GM12878 (cell line): ENCODE measurements around the gene ANK3. TPM values are rescaled to one million over a fixed set of nuclear protein-coding genes. Genes with fewer than 3 reads are reported as not detected.

Experiments
- ATAC-seq: fragments of 200-7000 bp; cut with Tn5 transposase; 3 replicates; pipeline ENCODE4 v1.9.1; 2020; ENCODE audit warnings: mild to moderate bottlenecking, moderate library complexity
- BruUV-seq: library from RNA; stranded (reverse); fragments of 400-500 nt; replicated peaks from 2 replicates; lab custom pipeline; 2021; lab: Mats Ljungman, UMichigan
- CTCF ChIA-PET: fragments of 300-600 bp; sonication (Branson Sonifier 250); formaldehyde crosslinking; extraction: SDS; loops from one replicate; lab custom pipeline; 2021; ENCODE audit warnings: inconsistent platforms; lab: Yijun Ruan, JAX
- POLR2A ChIA-PET: fragments of 350-600 bp; formaldehyde crosslinking; extraction: SDS; loops from one replicate; lab custom pipeline; 2021; ENCODE audit warnings: inconsistent platforms; lab: Charles Lee
- RAD21 ChIA-PET: fragments of 300-600 bp; sonication (Branson Sonifier 250); formaldehyde crosslinking; loops from one replicate; lab custom pipeline; 2023; ENCODE audit warnings: antibody characterized with exemption; ENCODE audit not compliant: unreplicated experiment; lab: Charles Lee
- SMC1A ChIA-PET: fragments of 300-600 bp; sonication (Branson Sonifier 250); formaldehyde crosslinking; loops from one replicate; lab custom pipeline; 2023; ENCODE audit not compliant: unreplicated experiment, uncharacterized antibody; lab: Charles Lee
- DNase-seq: peaks from one replicate; pipeline ENCODE4 v3.0.0-alpha.2; 2011; ENCODE audit warnings: low read depth, low spot score
- FAIRE-seq: peaks from 3 replicates; lab custom pipeline; 2011; peaks lifted over from hg19 to GRCh38; lab: Jason Lieb, UNC
- H2AFZ ChIP-seq: 2 replicates; pipeline ENCODE4 v1.6.0; 2011; ENCODE audit warnings: low read depth, low read length, control low read depth; ENCODE audit not compliant: control insufficient read depth
- H3K27ac ChIP-seq: 2 replicates; pipeline ENCODE4 v1.5.1; 2011; ENCODE audit warnings: control low read depth; ENCODE audit not compliant: control insufficient read depth, insufficient read depth
- H3K27me3 ChIP-seq, 2 experiments: replicated peaks in 1 of 2; 2 replicates each; pipeline versions ENCODE4 v1.6.0 to v1.6.1; 2011; ENCODE audit warnings: low read length in 1 of 2; ENCODE audit not compliant: control insufficient read depth in 2 of 2, insufficient read depth in 2 of 2
- H3K36me3 ChIP-seq, 2 experiments: 2 replicates each; pipeline ENCODE4 v1.5.1; 2011; ENCODE audit warnings: low read length in 1 of 2; ENCODE audit not compliant: control insufficient read depth in 2 of 2, insufficient read depth in 2 of 2
- H3K4me1 ChIP-seq: 2 replicates; pipeline ENCODE4 v1.6.1; 2011; ENCODE audit warnings: mild to moderate bottlenecking, low read length, moderate library complexity, mixed read lengths; ENCODE audit not compliant: control insufficient read depth, insufficient read depth
- H3K4me2 ChIP-seq: 2 replicates; pipeline ENCODE4 v1.6.0; 2011; ENCODE audit warnings: control low read depth; ENCODE audit not compliant: control insufficient read depth, insufficient read depth
- H3K4me3 ChIP-seq: fragments of 200-600 bp; sonication (generic); 2 replicates; pipeline ENCODE4 v1.5.1; 2016
- H3K79me2 ChIP-seq: 2 replicates; pipeline ENCODE4 v1.6.0; 2011; ENCODE audit warnings: low read length; ENCODE audit not compliant: control insufficient read depth, insufficient read depth
- H3K9ac ChIP-seq: 2 replicates; pipeline ENCODE4 v1.8.0; 2011; ENCODE audit warnings: low read length, control low read depth, mixed read lengths; ENCODE audit not compliant: control insufficient read depth, insufficient read depth
- H3K9me3 ChIP-seq: replicated peaks from 3 replicates; pipeline ENCODE4 v1.5.1; 2011; ENCODE audit warnings: mild to moderate bottlenecking, low read length; ENCODE audit not compliant: control insufficient read depth, insufficient read depth
- H4K20me1 ChIP-seq: 2 replicates; pipeline ENCODE4 v1.6.0; 2011; ENCODE audit not compliant: control insufficient read depth, insufficient read depth
- BCL11A ChIP-seq: IDR thresholded peaks from 2 replicates; pipeline ENCODE4 v1.6.1; 2011; ENCODE audit warnings: low read depth, low read length
- CHD2 ChIP-seq: IDR thresholded peaks from 2 replicates; pipeline ENCODE4 v1.6.1; 2011; ENCODE audit warnings: low read depth, low read length, improper control_type of control experiment, borderline replicate concordance
- DPF2 ChIP-seq: fragments of 450-650 bp; IDR thresholded peaks from 2 replicates; pipeline ENCODE4 v1.6.1; 2017; ENCODE audit warnings: mild to moderate bottlenecking
- EED ChIP-seq: sonication (generic); IDR thresholded peaks from 2 replicates; pipeline ENCODE4 v1.6.1; 2016; ENCODE audit warnings: antibody characterized with exemption, low read depth
- MLLT1 ChIP-seq: fragments of 450-650 bp; IDR thresholded peaks from 2 replicates; pipeline ENCODE4 v1.6.1; 2016; ENCODE audit warnings: mild to moderate bottlenecking
- MYC ChIP-seq: IDR thresholded peaks from 2 replicates; pipeline ENCODE4 v1.6.1; 2011; ENCODE audit warnings: mild to moderate bottlenecking, low read length, moderate library complexity, inconsistent platforms; ENCODE audit not compliant: insufficient read depth, insufficient replicate concordance, insufficient read length, severe bottlenecking
- RFX5 ChIP-seq: IDR thresholded peaks from 2 replicates; pipeline ENCODE4 v1.6.1; 2011; ENCODE audit warnings: low read depth, low read length, improper control_type of control experiment
- SIX5 ChIP-seq: IDR thresholded peaks from 2 replicates; pipeline ENCODE4 v1.6.1; 2011; ENCODE audit warnings: mild to moderate bottlenecking, low read depth, low read length, moderate library complexity; ENCODE audit not compliant: severe bottlenecking
- SMARCA5 ChIP-seq: fragments of 450-650 bp; IDR thresholded peaks from 2 replicates; pipeline ENCODE4 v1.6.1; 2017; ENCODE audit warnings: mild to moderate bottlenecking
- STAT3 ChIP-seq: IDR thresholded peaks from 2 replicates; pipeline ENCODE4 v1.6.1; 2011; ENCODE audit warnings: low read depth, low read length, improper control_type of control experiment
- TBL1XR1 ChIP-seq: IDR thresholded peaks from 2 replicates; pipeline ENCODE4 v1.6.1; 2012; ENCODE audit warnings: low read depth, low read length, improper control_type of control experiment
- USF2 ChIP-seq: IDR thresholded peaks from 2 replicates; pipeline ENCODE4 v1.6.1; 2011; ENCODE audit warnings: low read depth, low read length, improper control_type of control experiment, borderline replicate concordance
- WRNIP1 ChIP-seq: IDR thresholded peaks from 2 replicates; pipeline ENCODE4 v1.6.1; 2011; ENCODE audit warnings: low read depth, low read length, improper control_type of control experiment, borderline replicate concordance
- ZNF217 ChIP-seq: fragments of 450-650 bp; IDR thresholded peaks from 2 replicates; pipeline ENCODE4 v1.6.1; 2017; ENCODE audit warnings: antibody characterized with exemption, mild to moderate bottlenecking
- ZNF274 ChIP-seq: IDR thresholded peaks from one replicate; pipeline ENCODE4 v1.8.0; 2011; ENCODE audit not compliant: insufficient read length, insufficient read depth
- ZNF687 ChIP-seq: fragments of 450-650 bp; IDR thresholded peaks from 2 replicates; pipeline ENCODE4 v1.6.1; 2017; ENCODE audit warnings: mild to moderate bottlenecking, moderate library complexity
- WGBS: methylation state at CpG from one replicate; pipeline ENCODE4 v1.1.6; 2016; ENCODE audit warnings: low lambda C conversion rate; ENCODE audit not compliant: insufficient replicate concordance, insufficient coverage; ENCODE audit errors: missing lambda C conversion rate; 5-methylcytosine and 5-hydroxymethylcytosine counted together
- in situ Hi-C: fragments of 300-500 bp; cut with MboI; formaldehyde crosslinking; loops from 9 replicates; pipeline ENCODE4 v1.14.3; 2018; ENCODE audit warnings: mixed read lengths
- intact Hi-C: fragments of 100-400 bp; cut with micrococcal nuclease; formaldehyde crosslinking; loops from one replicate; pipeline ENCODE4 v1.14.2; 2022; ENCODE audit not compliant: unreplicated experiment
- polyA plus RNA-seq, 11 experiments: library from polyadenylated mRNA; depleted of rRNA in 4 of 11; unstranded in 6 of 11; stranded (reverse) in 5 of 11; fragments of >200 nt; fragmentation: Nextera tagmentation in 4 of 11; fragmentation: Illumina TruSeq in 1 of 11; extraction: Ambion mirVana in 4 of 11; extraction: Trizol in 1 of 11; gene quantifications; 1 replicate in 1 of 11; 2 replicates in 10 of 11; pipeline versions ENCODE4 v1.2.1 to v1.2.3, GENCODE V29; 2011 to 2016; ENCODE audit warnings: inconsistent platforms in 2 of 11, missing spikeins in 2 of 11, low read depth in 1 of 11
- total RNA-seq, 4 experiments: library from RNA; depleted of rRNA in 3 of 4; stranded (reverse); fragments of >200 nt in 3 of 4; fragmentation: Illumina TruSeq in 1 of 4; extraction: Trizol in 1 of 4; gene quantifications; 2 replicates each; pipeline versions ENCODE4 v1.2.1 to v1.2.3, GENCODE V29; 2013 to 2021

The ANK3 gene
- total and polyA plus RNA-seq, 10 of the 15 experiments (the other 5 are each of a cell fraction or from before 2014, with no cell fraction given), result 0.06 to 0.82 (median 0.20) TPM; not detected in 2

- Histone ChIP-seq H3K27ac (no peak overlapping the region), H3K4me2 (no peak overlapping the region), H3K4me1 (no peaks in the 10 kb centered on the region), H3K9ac (no peak overlapping the region), H3K36me3 (no peaks in the 10 kb centered on the region), H4K20me1 (no peaks in the 10 kb centered on the region), H3K27me3 (no peaks in the 10 kb centered on the region), H3K9me3 (no peaks in the 10 kb centered on the region), H3K4me3 (no peak overlapping the region), H2AFZ (no peak overlapping the region), H3K79me2 (no peaks in the 10 kb centered on the region)
- 29% methylated on average over 2 of the region's 2 CpGs for WGBS
- CTCF ChIA-PET, result no interaction called here
- ATAC-seq, result no peak
- FAIRE-seq, result no peak
- in situ Hi-C loops, result no loop called here
- TF ChIP-seq ZNF687 (no peak), SMARCA5 (no peak), EED (no peak), SIX5 (no peak), ZNF217 (no peak), BCL11A (no peak), MLLT1 (no peak), WRNIP1 (no peak), RFX5 (no peak), CHD2 (no peak), MYC (no peak), ZNF274 (no peak), DPF2 (no peak), USF2 (no peak), STAT3 (no peak), TBL1XR1 (no peak)
- SMC1A ChIA-PET, result no interaction called here
- no TSS peak for BruUV-seq
- DNase-seq, result no peak
- intact Hi-C loops, result no loop called here
- RAD21 ChIA-PET, result no interaction called here
- POLR2A ChIA-PET, result no interaction called here
Measured at GRCh38 chr10:60122190-60122589, 267.5 kb downstream of the ANK3 start.
